ENCODE data around the gene TNKS1BP1.
A peak's percentile ranks its signal among the peaks of the same experiment; 100 is the strongest.

DNA sequence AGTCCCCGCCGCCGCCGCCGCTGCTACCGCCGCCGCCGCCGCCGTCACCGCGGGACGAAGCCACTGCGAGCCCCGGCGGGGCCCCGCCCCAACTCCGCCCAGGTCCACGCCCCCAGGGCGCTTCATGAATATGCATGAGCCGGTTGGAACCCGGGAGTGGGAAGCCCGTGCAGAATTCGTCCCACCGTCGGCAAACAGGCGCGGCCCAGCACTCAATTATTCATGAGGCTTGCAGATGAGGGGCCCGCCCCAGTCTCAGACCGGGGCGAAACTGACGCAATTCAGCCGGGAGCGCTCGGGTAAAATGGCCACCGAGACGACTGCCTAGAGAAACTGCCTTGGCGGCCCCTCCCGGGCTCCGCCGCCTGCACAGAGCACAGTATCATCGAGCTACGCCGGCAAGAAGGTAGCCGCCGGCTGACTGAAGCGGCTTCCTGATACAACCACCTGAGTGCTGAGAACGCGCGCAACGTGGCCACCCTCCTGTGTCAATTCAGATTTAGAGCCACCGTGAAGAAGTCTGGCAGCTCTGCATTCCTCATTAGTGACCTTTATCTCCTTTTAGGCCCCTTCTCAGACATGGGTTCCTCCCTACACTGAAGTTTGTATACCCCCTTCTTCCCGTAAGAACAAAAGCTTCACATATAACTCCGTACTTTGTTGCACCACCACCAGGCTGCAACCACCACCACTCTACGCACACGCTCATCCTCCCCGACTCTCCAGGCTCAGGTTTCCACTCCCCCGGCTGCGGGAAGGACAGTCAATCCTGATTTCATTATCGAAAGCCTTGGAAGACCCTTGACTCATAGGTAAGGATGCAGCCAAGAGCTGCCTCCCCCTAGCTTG, at the start of gene TNKS1BP1:
- TF ChIP-seq, protein P1, sequence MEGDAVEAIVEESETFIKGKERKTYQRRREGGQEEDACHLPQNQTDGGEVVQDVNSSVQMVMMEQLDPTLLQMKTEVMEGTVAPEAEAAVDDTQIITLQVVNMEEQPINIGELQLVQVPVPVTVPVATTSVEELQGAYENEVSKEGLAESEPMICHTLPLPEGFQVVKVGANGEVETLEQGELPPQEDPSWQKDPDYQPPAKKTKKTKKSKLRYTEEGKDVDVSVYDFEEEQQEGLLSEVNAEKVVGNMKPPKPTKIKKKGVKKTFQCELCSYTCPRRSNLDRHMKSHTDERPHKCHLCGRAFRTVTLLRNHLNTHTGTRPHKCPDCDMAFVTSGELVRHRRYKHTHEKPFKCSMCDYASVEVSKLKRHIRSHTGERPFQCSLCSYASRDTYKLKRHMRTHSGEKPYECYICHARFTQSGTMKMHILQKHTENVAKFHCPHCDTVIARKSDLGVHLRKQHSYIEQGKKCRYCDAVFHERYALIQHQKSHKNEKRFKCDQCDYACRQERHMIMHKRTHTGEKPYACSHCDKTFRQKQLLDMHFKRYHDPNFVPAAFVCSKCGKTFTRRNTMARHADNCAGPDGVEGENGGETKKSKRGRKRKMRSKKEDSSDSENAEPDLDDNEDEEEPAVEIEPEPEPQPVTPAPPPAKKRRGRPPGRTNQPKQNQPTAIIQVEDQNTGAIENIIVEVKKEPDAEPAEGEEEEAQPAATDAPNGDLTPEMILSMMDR (IDR thresholded peaks at IDR 0.05; ENCODE audit: low read depth, low read length, poor library complexity, severe bottlenecking): peak; percentile 13
- TF ChIP-seq EZH2phosphoT487 (IDR thresholded peaks at IDR 0.05; ENCODE audit: borderline replicate concordance, low read length): no peak
